HFFc6 (cell line): ENCODE results near the gene NCOA1. TPM values are rescaled to one million over a fixed set of nuclear protein-coding genes. Genes with fewer than 3 reads are reported as not detected.
A peak's percentile ranks its signal among the peaks of the same experiment; 100 is the strongest.

Experiments
- DNase-seq: peaks from one replicate; pipeline ENCODE4 v3.0.0-alpha.2; 2018
- H3K27ac Mint-ChIP-seq: 2 replicates; pipeline ENCODE4 v1.8.0; 2020; ENCODE audit warnings: mild to moderate bottlenecking, mixed read lengths
- H3K27me3 Mint-ChIP-seq: 2 replicates; pipeline ENCODE4 v1.8.0; 2021; ENCODE audit warnings: mild to moderate bottlenecking, moderate library complexity, mixed read lengths; ENCODE audit not compliant: insufficient read depth
- H3K36me3 Mint-ChIP-seq: 2 replicates; pipeline ENCODE4 v1.8.0; 2021; ENCODE audit warnings: low read depth, mixed read lengths
- H3K4me1 Mint-ChIP-seq: 2 replicates; pipeline ENCODE4 v1.8.0; 2020; ENCODE audit warnings: low read depth, mixed read lengths
- H3K4me3 Mint-ChIP-seq: 2 replicates; pipeline ENCODE4 v1.8.0; 2020; ENCODE audit warnings: mild to moderate bottlenecking, moderate library complexity, mixed read lengths
- H3K9me3 Mint-ChIP-seq: 2 replicates; pipeline ENCODE4 v1.8.0; 2020; ENCODE audit warnings: mild to moderate bottlenecking, mixed read lengths
- total RNA-seq, 6 experiments: library from RNA; stranded (reverse); fragmentation: NEBNext Ultra II Directional; extraction: Animal tissue kit (Norgen Biotek cat#: 25700); gene quantifications; 2 replicates in 1 of 6; 3 replicates in 5 of 6; pipeline ENCODE4 v1.2.3, GENCODE V29; 2021
- TF ChIP-seq, protein P1 (sequence below): fragments of 200-600 bp; sonication (generic); IDR thresholded peaks from 2 replicates; pipeline ENCODE4 v1.5.0; 2021; ENCODE audit warnings: antibody characterized with exemption, mild to moderate bottlenecking

Gene NCOA1
- total RNA-seq, 6 experiments from 2014 or later = 8.6 to 11.2 (median 10.7) TPM

DNA sequence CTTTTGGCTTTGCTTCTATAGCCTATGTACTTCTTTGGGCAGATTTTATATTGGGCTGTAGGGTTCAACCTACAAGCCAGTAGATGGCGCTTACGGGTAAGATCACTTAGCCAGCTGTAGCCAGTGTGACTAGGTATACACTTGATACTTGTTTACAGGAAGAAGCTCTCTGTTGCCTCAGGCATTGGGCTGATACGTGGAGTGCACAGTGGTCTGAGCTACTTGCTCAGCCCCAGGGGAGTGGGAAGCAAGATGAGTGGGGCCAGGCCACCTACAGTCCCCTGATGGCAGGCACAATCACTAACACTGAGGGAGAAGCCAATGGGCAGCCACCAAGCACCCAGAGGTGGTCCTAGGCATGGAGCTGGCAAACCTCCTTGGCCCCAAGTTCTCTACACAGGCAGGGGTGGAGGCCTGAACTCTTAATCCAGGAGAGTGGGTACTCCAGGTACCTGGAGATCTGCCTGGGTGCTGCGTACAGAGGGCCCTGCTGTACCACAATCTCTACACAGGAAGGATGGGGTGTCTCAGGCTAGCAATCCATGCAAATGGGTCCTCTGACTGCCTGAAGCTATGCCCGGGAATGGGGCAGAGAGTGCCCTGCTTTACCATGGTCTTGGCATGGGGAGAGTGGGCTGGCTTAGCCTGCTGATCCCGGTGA, 122.2 kb downstream of the NCOA1 start:
- Mint-ChIP-seq H3K36me3 (no peaks in the 10 kb centered on the region), H3K4me3 (no peak overlapping the region), H3K27ac (peak overlapping the region; percentile 52; the same call in 1 of the 2 replicates), H3K4me1 (peaks cover 16% of the 10 kb centered on the region), H3K9me3 (no peaks in the 10 kb centered on the region), H3K27me3 (peaks cover 3% of the 10 kb centered on the region; the same call in 1 of the 2 replicates)
- DNase-seq = peak; percentile 75
- TF ChIP-seq, protein P1, sequence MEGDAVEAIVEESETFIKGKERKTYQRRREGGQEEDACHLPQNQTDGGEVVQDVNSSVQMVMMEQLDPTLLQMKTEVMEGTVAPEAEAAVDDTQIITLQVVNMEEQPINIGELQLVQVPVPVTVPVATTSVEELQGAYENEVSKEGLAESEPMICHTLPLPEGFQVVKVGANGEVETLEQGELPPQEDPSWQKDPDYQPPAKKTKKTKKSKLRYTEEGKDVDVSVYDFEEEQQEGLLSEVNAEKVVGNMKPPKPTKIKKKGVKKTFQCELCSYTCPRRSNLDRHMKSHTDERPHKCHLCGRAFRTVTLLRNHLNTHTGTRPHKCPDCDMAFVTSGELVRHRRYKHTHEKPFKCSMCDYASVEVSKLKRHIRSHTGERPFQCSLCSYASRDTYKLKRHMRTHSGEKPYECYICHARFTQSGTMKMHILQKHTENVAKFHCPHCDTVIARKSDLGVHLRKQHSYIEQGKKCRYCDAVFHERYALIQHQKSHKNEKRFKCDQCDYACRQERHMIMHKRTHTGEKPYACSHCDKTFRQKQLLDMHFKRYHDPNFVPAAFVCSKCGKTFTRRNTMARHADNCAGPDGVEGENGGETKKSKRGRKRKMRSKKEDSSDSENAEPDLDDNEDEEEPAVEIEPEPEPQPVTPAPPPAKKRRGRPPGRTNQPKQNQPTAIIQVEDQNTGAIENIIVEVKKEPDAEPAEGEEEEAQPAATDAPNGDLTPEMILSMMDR = peak; percentile 81

DNA sequence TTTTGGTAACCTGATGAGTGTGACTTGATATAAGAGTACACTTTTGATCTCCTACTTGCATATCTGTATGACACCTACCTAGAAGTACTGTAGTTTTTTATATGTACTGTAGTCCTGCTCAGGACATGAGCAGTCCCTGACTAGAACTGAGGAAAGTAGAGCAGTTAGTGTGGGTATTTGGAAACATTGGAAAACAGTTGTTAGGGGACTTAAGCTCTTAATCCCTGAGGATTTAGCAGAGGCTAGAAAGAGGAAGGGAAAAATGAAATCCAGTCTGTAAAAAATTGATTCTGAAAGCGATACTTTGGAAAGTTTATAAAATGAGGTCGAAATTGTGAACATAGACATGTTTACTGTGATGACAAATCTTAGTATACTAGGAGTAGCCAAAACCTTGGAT, 125.6 kb downstream of the NCOA1 start:
- no peaks in the 10 kb centered on the region for H3K9me3 Mint-ChIP-seq
- H3K4me1 Mint-ChIP-seq = peaks cover 16% of the 10 kb centered on the region
- no peak for DNase-seq
- no peak overlapping the region for H3K27ac Mint-ChIP-seq
- H3K4me3 Mint-ChIP-seq = no peak overlapping the region
- peaks cover 3% of the 10 kb centered on the region; the same call in 1 of the 2 replicates for H3K27me3 Mint-ChIP-seq
- H3K36me3 Mint-ChIP-seq = no peaks in the 10 kb centered on the region
- TF ChIP-seq, protein P1 = no peak

DNA sequence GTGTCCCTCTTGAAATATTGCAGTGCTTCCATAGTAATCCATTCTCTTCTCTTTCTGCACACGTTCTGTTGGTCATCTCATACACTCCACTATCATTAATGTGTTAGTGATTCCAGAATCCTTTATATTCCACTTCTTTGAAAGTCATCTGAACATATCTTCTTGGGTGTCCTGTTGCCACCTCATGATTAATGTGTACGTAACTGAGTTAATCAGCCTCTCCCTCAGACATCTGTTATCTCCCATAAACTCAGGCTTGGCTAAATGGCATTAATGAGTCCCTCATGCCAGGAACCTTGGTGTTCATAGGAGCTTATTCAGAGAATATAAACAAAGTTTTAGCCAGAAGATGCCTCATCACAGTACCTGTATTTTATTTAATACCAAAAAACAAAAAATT, 126.4 kb downstream of the NCOA1 start:
- DNase-seq = no peak
- no peaks in the 10 kb centered on the region for H3K36me3 Mint-ChIP-seq
- TF ChIP-seq, protein P1 = no peak
- no peak overlapping the region for H3K4me3 Mint-ChIP-seq
- no peaks in the 10 kb centered on the region for H3K9me3 Mint-ChIP-seq
- peaks cover 3% of the 10 kb centered on the region; the same call in 1 of the 2 replicates for H3K27me3 Mint-ChIP-seq
- no peak overlapping the region for H3K27ac Mint-ChIP-seq
- peaks cover 16% of the 10 kb centered on the region for H3K4me1 Mint-ChIP-seq

DNA sequence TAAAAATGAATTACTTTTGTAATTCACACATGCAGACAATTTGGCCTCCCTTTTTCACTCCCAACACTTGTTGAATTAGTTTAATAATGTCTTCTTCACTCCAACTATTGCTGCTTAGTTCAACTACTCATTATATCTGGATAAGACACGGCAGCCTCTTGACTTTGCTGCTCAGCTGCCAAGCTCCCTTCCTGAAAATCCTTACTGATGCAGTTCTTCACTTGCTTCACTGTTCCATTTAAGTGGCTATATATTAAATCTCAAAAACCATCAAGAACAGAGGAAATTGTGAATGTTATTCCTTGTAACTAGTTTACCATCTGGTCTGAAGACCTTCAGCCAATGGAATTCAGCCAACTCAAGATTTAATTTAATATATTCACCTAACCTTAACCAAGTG, 127.1 kb downstream of the NCOA1 start:
- H3K4me3 Mint-ChIP-seq = no peak overlapping the region
- peaks cover 3% of the 10 kb centered on the region; the same call in 1 of the 2 replicates for H3K27me3 Mint-ChIP-seq
- no peaks in the 10 kb centered on the region for H3K9me3 Mint-ChIP-seq
- peaks cover 16% of the 10 kb centered on the region for H3K4me1 Mint-ChIP-seq
- no peaks in the 10 kb centered on the region for H3K36me3 Mint-ChIP-seq
- no peak for DNase-seq
- H3K27ac Mint-ChIP-seq = no peak overlapping the region
- TF ChIP-seq, protein P1 = no peak

DNA sequence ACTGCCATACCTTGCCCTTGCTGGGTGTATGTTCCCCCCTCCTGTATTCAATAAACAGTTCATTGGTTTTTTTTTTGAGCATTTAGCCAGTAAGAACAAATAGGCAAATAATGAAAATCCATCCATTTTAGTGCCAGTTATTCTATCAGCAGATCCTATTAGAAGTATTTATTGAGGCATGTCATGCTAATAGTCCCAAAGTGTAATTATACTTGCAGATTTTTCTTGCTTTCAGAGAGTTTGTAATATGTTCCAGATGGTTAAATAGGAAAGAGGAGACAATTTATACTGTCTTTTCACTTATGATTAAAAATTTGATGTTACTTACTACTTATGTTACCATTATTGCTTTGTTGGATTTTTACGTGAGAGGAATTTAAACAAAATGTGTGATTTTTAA, 127.6 kb downstream of the NCOA1 start:
- no peak for DNase-seq
- no peaks in the 10 kb centered on the region for H3K9me3 Mint-ChIP-seq
- H3K4me3 Mint-ChIP-seq = no peak overlapping the region
- H3K27me3 Mint-ChIP-seq = peaks cover 3% of the 10 kb centered on the region; the same call in 1 of the 2 replicates
- H3K36me3 Mint-ChIP-seq = no peaks in the 10 kb centered on the region
- TF ChIP-seq, protein P1 = no peak
- H3K27ac Mint-ChIP-seq = no peak overlapping the region
- H3K4me1 Mint-ChIP-seq = peaks cover 13% of the 10 kb centered on the region; the same call in 1 of the 2 replicates
